ENCODE measurements around the gene CDH23. TPM values are rescaled to one million over a fixed set of nuclear protein-coding genes. Genes with fewer than 3 reads are reported as not detected.
A peak's percentile ranks its signal among the peaks of the same experiment; 100 is the strongest.

The CDH23 gene
- total RNA-seq, 1 experiment from 2014 or later, result 0.34 TPM

GRCh38 chr10:71413581-71413980 is 16.9 kb downstream of the CDH23 start:
- no TSS peak for BruUV-seq (replicated peaks)
- H3K36me3 ChIP-seq (ENCODE audit: control insufficient read depth, insufficient read depth, low read length), result no peaks in the 10 kb centered on the region
- no peaks in the 10 kb centered on the region for H3K4me1 Mint-ChIP-seq (ENCODE audit: low read depth, unreplicated experiment)
- no peak overlapping the region for H3K4me3 Mint-ChIP-seq (ENCODE audit: unreplicated experiment)
- H3K36me3 Mint-ChIP-seq (ENCODE audit: insufficient read depth, unreplicated experiment), result no peaks in the 10 kb centered on the region
- ChIA-PET CTCF (no interaction called here), POLR2A (no interaction called here)
- peaks cover 18% of the 10 kb centered on the region for H3K9me3 Mint-ChIP-seq (ENCODE audit: unreplicated experiment)
- H3K27me3 ChIP-seq (replicated peaks; ENCODE audit: control insufficient read depth, insufficient read depth, low read length), result no peaks in the 10 kb centered on the region
- H3K27me3 Mint-ChIP-seq (ENCODE audit: insufficient read depth, unreplicated experiment), result peaks cover 9% of the 10 kb centered on the region
- H3K27ac Mint-ChIP-seq (ENCODE audit: unreplicated experiment), result no peak overlapping the region
- no peak for TF ChIP-seq CTCF (IDR thresholded peaks at IDR 0.05; ENCODE audit: insufficient read depth in 1 of 2, low read depth in 1 of 2, low read length in 1 of 2, severe bottlenecking in 1 of 2, unreplicated experiment in 1 of 2)
- intact Hi-C loops (cut with micrococcal nuclease; ENCODE audit: unreplicated experiment), result no loop called here
- no peak for DNase-seq
- H3K4me3 ChIP-seq (ENCODE audit: low read depth, low read length), result no peak overlapping the region
- no peaks in the 10 kb centered on the region for H3K4me1 ChIP-seq
- peaks cover 22% of the 10 kb centered on the region for H3K9me3 ChIP-seq

GRCh38 chr10:71414359-71414758 is 17.6 kb downstream of the CDH23 start:
- Histone ChIP-seq H3K36me3 (ENCODE audit: control insufficient read depth, insufficient read depth, low read length) (no peaks in the 10 kb centered on the region), H3K9me3 (peaks cover 22% of the 10 kb centered on the region), H3K4me1 (no peaks in the 10 kb centered on the region), H3K4me3 (ENCODE audit: low read depth, low read length) (no peak overlapping the region), H3K27me3 (replicated peaks; ENCODE audit: control insufficient read depth, insufficient read depth, low read length) (no peaks in the 10 kb centered on the region)
- Mint-ChIP-seq H3K9me3 (ENCODE audit: unreplicated experiment) (peaks cover 18% of the 10 kb centered on the region), H3K27me3 (ENCODE audit: insufficient read depth, unreplicated experiment) (peaks cover 9% of the 10 kb centered on the region), H3K4me3 (ENCODE audit: unreplicated experiment) (no peak overlapping the region), H3K36me3 (ENCODE audit: insufficient read depth, unreplicated experiment) (no peaks in the 10 kb centered on the region), H3K4me1 (ENCODE audit: low read depth, unreplicated experiment) (no peaks in the 10 kb centered on the region), H3K27ac (ENCODE audit: unreplicated experiment) (no peak overlapping the region)
- no peak for DNase-seq
- intact Hi-C loops (cut with micrococcal nuclease; ENCODE audit: unreplicated experiment), result no loop called here
- TF ChIP-seq CTCF (IDR thresholded peaks at IDR 0.05; ENCODE audit: insufficient read depth in 1 of 2, low read depth in 1 of 2, low read length in 1 of 2, severe bottlenecking in 1 of 2, unreplicated experiment in 1 of 2), result no peak
- no TSS peak for BruUV-seq (replicated peaks)
- ChIA-PET POLR2A (no interaction called here), CTCF (no interaction called here)

- Mint-ChIP-seq H3K27me3 (ENCODE audit: insufficient read depth, unreplicated experiment) (peaks cover 13% of the 10 kb centered on the region), H3K4me3 (ENCODE audit: unreplicated experiment) (no peak overlapping the region), H3K4me1 (ENCODE audit: low read depth, unreplicated experiment) (no peaks in the 10 kb centered on the region), H3K9me3 (ENCODE audit: unreplicated experiment) (no peaks in the 10 kb centered on the region), H3K27ac (ENCODE audit: unreplicated experiment) (no peak overlapping the region), H3K36me3 (ENCODE audit: insufficient read depth, unreplicated experiment) (no peaks in the 10 kb centered on the region)
- Histone ChIP-seq H3K27me3 (replicated peaks; ENCODE audit: control insufficient read depth, insufficient read depth, low read length) (no peaks in the 10 kb centered on the region), H3K4me3 (ENCODE audit: low read depth, low read length) (no peak overlapping the region), H3K4me1 (no peaks in the 10 kb centered on the region), H3K36me3 (ENCODE audit: control insufficient read depth, insufficient read depth, low read length) (no peaks in the 10 kb centered on the region), H3K9me3 (peaks cover 9% of the 10 kb centered on the region)
- ChIA-PET CTCF (no interaction called here), POLR2A (no interaction called here)
- TF ChIP-seq CTCF (IDR thresholded peaks at IDR 0.05; ENCODE audit: insufficient read depth in 1 of 2, low read depth in 1 of 2, low read length in 1 of 2, severe bottlenecking in 1 of 2, unreplicated experiment in 1 of 2), result no peak
- intact Hi-C loops (cut with micrococcal nuclease; ENCODE audit: unreplicated experiment), result no loop called here
- no TSS peak for BruUV-seq (replicated peaks)
- DNase-seq, result peak in 1 of 2 experiments; percentile 17
These were observed 22.4 kb downstream of the CDH23 start for GRCh38 chr10:71419002-71419540.

Data from Caco-2 (cell line).